ENCODE data around the gene SYTL1. TPM values are rescaled to one million over a fixed set of nuclear protein-coding genes. Genes with fewer than 3 reads are reported as not detected.
A peak's percentile ranks its signal among the peaks of the same experiment; 100 is the strongest.

Gene SYTL1
- total RNA-seq, 1 donor from 2014 or later, result 47.2 TPM

GRCh38 chr1:27366113-27366410, 24.2 kb downstream of the SYTL1 start:
- peaks cover 1% of the 10 kb centered on the region for H3K36me3 ChIP-seq (ENCODE audit: control insufficient read depth, insufficient read depth, low read length)
- H3K4me3 ChIP-seq (ENCODE audit: low read depth, low read length), result peak overlapping the region; percentile 75
- TF ChIP-seq, protein P1, sequence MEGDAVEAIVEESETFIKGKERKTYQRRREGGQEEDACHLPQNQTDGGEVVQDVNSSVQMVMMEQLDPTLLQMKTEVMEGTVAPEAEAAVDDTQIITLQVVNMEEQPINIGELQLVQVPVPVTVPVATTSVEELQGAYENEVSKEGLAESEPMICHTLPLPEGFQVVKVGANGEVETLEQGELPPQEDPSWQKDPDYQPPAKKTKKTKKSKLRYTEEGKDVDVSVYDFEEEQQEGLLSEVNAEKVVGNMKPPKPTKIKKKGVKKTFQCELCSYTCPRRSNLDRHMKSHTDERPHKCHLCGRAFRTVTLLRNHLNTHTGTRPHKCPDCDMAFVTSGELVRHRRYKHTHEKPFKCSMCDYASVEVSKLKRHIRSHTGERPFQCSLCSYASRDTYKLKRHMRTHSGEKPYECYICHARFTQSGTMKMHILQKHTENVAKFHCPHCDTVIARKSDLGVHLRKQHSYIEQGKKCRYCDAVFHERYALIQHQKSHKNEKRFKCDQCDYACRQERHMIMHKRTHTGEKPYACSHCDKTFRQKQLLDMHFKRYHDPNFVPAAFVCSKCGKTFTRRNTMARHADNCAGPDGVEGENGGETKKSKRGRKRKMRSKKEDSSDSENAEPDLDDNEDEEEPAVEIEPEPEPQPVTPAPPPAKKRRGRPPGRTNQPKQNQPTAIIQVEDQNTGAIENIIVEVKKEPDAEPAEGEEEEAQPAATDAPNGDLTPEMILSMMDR (IDR thresholded peaks at IDR 0.05; ENCODE audit: insufficient read depth, low read length, poor library complexity, severe bottlenecking), result no peak
- DNase-seq (ENCODE audit: low read depth), result no peak
- H3K27me3 ChIP-seq (ENCODE audit: control insufficient read depth, insufficient read depth, low read length), result no peaks in the 10 kb centered on the region

DNA sequence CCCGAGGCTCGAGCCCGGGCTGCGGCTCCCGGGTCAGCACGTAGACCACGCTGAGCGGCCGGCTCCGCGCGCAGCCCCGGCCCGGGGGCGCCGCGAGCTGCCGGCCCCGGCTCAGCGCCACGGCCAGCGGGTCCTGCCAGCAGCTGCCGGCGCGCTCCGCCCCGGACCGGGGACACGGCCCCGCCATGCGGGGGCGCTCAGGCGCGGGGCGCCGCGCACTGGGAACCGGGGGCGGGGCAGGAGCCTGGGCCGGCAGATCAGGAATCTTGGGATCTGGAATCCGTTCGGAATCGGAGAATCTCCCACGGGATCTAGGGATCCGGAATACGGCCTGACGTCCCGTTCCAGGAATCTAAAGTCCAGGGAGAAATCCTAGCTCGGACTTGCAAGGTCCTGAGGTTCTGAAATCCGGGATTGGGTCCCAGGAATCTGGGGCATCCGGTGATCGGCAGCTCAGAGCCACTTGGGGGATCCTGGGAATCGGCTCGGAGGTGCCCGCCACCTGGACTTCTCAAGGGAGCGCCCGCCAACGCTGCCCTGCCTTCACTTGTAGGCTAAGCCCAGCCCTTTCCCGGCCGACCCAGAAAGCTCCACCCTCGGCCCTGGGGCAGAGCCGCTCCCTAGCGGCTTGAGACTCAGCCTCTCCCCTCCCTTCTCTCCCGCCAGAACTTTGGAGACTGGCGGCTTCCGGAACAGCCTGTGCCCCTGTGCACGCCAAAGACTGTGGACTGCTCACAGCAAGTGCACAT, 24.8 kb downstream of the SYTL1 start, which contains the start of gene MAP3K6:
Gene MAP3K6 (minus strand): TSS at position 551 of the 749 bp plus-strand sequence. CDS start 364 bp downstream, at position 187.
- peak within 1 kb of the TSS; percentile 75 for H3K4me3 ChIP-seq (ENCODE audit: low read depth, low read length)
- peaks cover 1% of the 10 kb centered on the region for H3K36me3 ChIP-seq (ENCODE audit: control insufficient read depth, insufficient read depth, low read length)
- DNase-seq (ENCODE audit: low read depth), result no peak
- TF ChIP-seq, protein P1 (IDR thresholded peaks at IDR 0.05; ENCODE audit: insufficient read depth, low read length, poor library complexity, severe bottlenecking), result peak; percentile 1
- no peaks in the 10 kb centered on the region for H3K27me3 ChIP-seq (ENCODE audit: control insufficient read depth, insufficient read depth, low read length)

- peak overlapping the region; percentile 75 for H3K4me3 ChIP-seq (ENCODE audit: low read depth, low read length)
- TF ChIP-seq, protein P1 (IDR thresholded peaks at IDR 0.05; ENCODE audit: insufficient read depth, low read length, poor library complexity, severe bottlenecking), result no peak
- DNase-seq (ENCODE audit: low read depth), result no peak
Observed at GRCh38 chr1:27367160-27367650, 25.4 kb downstream of the SYTL1 start.

GRCh38 chr1:27368869-27369582, 27.2 kb downstream of the SYTL1 start:
- no peaks in the 10 kb centered on the region for H3K27me3 ChIP-seq (ENCODE audit: control insufficient read depth, insufficient read depth, low read length)
- H3K36me3 ChIP-seq (ENCODE audit: control insufficient read depth, insufficient read depth, low read length), result peaks cover 1% of the 10 kb centered on the region
- no peak overlapping the region for H3K4me3 ChIP-seq (ENCODE audit: low read depth, low read length)
- TF ChIP-seq, protein P1 (IDR thresholded peaks at IDR 0.05; ENCODE audit: insufficient read depth, low read length, poor library complexity, severe bottlenecking), result peak; percentile 16
- DNase-seq (ENCODE audit: low read depth), result no peak

More at GRCh38 chr1:27367160-27367650, 25.4 kb downstream of the SYTL1 start:
- Histone ChIP-seq H3K36me3 (ENCODE audit: control insufficient read depth, insufficient read depth, low read length) (peaks cover 1% of the 10 kb centered on the region), H3K27me3 (ENCODE audit: control insufficient read depth, insufficient read depth, low read length) (no peaks in the 10 kb centered on the region)

DNA sequence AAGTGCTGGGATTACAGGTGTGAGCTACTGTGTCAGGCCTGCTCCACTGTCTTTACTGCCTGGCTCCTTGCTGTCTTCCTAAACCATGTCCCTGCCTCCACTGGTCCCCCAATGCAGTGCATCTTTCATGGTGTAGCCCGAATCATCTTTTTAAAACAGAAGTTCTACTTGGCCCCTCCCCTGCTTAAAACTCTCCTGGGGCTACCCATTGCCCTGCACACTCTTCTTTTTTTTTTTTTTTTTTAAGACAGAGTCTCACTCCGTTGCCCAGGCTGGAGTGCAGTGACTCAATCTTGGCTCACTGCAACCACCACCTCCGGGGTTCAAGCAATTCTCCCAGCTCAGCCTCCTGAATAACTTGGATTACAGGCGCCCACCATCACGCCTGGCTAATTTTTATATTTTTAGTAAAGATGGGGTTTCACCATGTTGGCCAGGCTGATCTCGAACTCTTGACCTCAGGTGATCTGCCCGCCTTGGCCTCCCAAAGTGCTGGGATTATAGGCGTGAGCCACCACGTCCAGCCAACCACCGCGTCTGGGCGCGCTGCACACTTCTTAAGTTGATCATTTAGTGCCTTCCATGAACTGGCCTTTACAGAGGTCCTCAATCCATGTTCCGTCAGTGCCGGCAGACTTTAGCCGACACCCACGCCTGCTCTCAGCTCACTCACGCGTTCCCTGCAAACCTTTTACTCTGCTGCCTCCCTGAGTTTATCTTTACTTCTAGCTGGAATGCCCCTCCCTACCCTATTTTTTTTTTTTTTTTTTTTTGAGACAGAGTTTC, 30.4 kb downstream of the SYTL1 start:
- TF ChIP-seq, protein P1 (IDR thresholded peaks at IDR 0.05; ENCODE audit: insufficient read depth, low read length, poor library complexity, severe bottlenecking), result no peak
- no peak for DNase-seq (ENCODE audit: low read depth)
- H3K36me3 ChIP-seq (ENCODE audit: control insufficient read depth, insufficient read depth, low read length), result no peaks in the 10 kb centered on the region
- H3K27me3 ChIP-seq (ENCODE audit: control insufficient read depth, insufficient read depth, low read length), result no peaks in the 10 kb centered on the region
- no peak overlapping the region for H3K4me3 ChIP-seq (ENCODE audit: low read depth, low read length)
